Esophagus (tissue), 2 donors: ENCODE results near the gene BNC2. TPM values are rescaled to one million over a fixed set of nuclear protein-coding genes. Genes with fewer than 3 reads are reported as not detected.

Experiments
- H3K27ac ChIP-seq, 2 donors: one replicate each; pipeline ENCODE4 v1.5.1; 2013; ENCODE audit warnings: low read depth in 2 of 2, mild to moderate bottlenecking in 2 of 2, inconsistent platforms in 1 of 2, low read length in 1 of 2, moderate library complexity in 1 of 2
- H3K27me3 ChIP-seq, 2 donors: one replicate each; pipeline ENCODE4 v1.6.1; 2013; ENCODE audit warnings: low read length in 2 of 2, control low read depth in 1 of 2, mild to moderate bottlenecking in 1 of 2; ENCODE audit not compliant: insufficient read depth in 2 of 2, control insufficient read depth in 1 of 2
- H3K36me3 ChIP-seq, 2 donors: one replicate each; pipeline ENCODE4 v1.6.1; 2013; ENCODE audit warnings: low read length in 1 of 2; ENCODE audit not compliant: control insufficient read depth in 2 of 2, insufficient read depth in 2 of 2
- H3K4me1 ChIP-seq, 2 donors: one replicate each; pipeline ENCODE4 v1.6.1; 2013; ENCODE audit warnings: low read length in 1 of 2; ENCODE audit not compliant: control insufficient read depth in 2 of 2, insufficient read depth in 2 of 2
- H3K4me3 ChIP-seq, 2 donors: one replicate each; pipeline ENCODE4 v1.5.1; 2013; ENCODE audit warnings: low read length in 2 of 2, mild to moderate bottlenecking in 2 of 2, low read depth in 1 of 2, moderate library complexity in 1 of 2
- H3K9me3 ChIP-seq, 2 donors: one replicate each; pipeline ENCODE4 v1.6.1; 2013; ENCODE audit warnings: mild to moderate bottlenecking in 2 of 2, low read depth in 1 of 2, low read length in 1 of 2, moderate library complexity in 1 of 2; ENCODE audit not compliant: control insufficient read depth in 2 of 2, insufficient read depth in 1 of 2
- WGBS, 2 donors: extraction: QIAGEN DNeasy Blood & Tissue Kit; methylation state at CpG; one replicate each; pipeline ENCODE4 v1.1.7; 2013; 5-methylcytosine and 5-hydroxymethylcytosine counted together
- polyA plus RNA-seq, 2 donors: library from polyadenylated mRNA; stranded (reverse); fragments of 200-250 nt; gene quantifications; one replicate each; pipeline ENCODE4 v1.2.3, GENCODE V29; 2013
- donor health status: healthy with polysubstance abuse.
- donor health status: Bipolar disorder and iron deficiency.

Gene BNC2
- polyA plus RNA-seq, 2 donors: 1.1 to 1.6 TPM

DNA sequence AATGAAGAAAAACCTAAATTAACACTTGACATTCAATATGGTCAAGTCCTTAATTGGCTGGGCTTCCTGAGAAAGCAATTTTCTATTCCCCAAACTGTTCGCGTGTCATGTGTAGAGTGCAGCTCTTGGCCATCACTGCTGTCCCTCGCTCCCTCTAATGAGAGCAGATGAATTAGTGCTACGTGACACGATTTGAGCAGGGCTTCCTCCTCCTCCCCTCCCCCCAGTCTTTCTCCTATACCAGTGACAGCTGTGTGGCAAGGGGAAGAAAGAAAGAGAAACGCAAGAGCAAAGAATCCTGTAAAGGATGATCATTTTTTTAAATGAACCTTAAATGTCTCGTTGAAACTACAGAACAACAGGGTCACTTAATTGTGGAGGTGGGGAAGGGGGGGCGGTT is 159.6 kb downstream of the BNC2 start:
- no peaks in the 10 kb centered on the region for H3K9me3 ChIP-seq
- H3K4me3 ChIP-seq: no peak overlapping the region
- no peaks in the 10 kb centered on the region for H3K36me3 ChIP-seq
- peaks cover 0 to 2% of the 10 kb centered on the region in 2 donors for H3K27me3 ChIP-seq
- H3K27ac ChIP-seq: no peak overlapping the region
- H3K4me1 ChIP-seq: no peaks in the 10 kb centered on the region
- WGBS, 2 donors: 62 to 76% methylated on average over 8 of the region's 8 CpGs

DNA sequence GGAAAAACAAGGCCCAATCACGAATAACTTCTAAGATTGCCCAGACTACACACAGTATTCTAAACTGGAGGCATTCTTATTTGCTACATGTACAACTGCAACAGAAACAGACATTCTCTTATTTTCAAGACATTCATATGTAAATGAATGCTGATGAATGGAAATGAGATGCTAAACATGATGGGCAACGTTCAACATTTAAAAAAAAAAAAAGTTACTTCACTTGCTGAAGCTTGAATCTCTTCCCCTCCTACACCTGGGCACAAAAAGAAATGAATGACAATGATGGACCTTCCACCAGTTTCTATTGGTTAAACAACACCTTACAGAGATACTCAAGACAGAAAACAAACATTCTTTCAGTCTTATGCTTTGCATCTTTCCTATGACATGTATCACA is 160.5 kb downstream of the BNC2 start:
- Histone ChIP-seq H3K27ac (no peak overlapping the region), H3K4me1 (no peaks in the 10 kb centered on the region), H3K4me3 (no peak overlapping the region), H3K36me3 (no peaks in the 10 kb centered on the region), H3K27me3 (peaks cover 0 to 2% of the 10 kb centered on the region in 2 donors), H3K9me3 (no peaks in the 10 kb centered on the region)
- WGBS, 2 donors: 75 to 83% methylated on average over 2 of the region's 2 CpGs

DNA sequence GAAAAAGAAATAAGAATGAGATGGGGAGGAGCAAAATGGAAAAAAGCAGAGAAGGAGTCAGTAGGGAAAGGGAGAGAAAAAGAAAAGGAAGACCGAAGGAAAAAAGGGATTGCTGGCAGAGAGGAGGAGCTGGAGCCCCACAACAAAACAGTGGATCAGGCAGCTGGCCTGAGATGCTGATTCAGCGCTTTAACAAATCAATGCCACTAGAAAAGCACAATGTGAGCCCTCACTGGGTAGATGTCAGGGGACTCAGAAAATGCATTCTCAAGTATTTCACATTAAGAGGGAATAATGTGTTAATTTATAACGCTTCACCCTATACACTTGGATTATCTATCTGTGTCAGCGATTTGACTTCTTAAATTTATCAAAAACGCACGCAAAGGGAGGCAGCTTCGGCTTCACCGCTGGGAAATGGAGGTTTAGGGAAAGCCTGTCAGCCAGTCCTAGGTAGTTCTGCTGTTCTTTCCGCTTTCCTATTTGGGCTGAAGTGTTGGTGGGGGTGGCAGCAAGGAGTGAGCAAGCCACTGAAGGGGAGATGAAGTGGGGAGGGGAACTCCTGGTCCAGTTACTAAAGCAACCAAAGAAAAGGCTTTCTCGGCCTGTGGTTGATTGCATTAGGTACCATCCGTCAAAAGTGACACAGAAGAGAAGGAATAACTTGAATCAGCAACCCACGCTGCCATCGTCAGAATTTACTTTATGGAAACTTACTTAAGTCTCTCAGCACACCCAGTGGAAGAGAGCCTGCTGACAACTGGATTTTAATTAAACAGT is 161.6 kb downstream of the BNC2 start:
- 77 to 79% methylated on average over 13 of the region's 13 CpGs for WGBS, 2 donors
- Histone ChIP-seq H3K27me3 (peaks cover 0 to 2% of the 10 kb centered on the region in 2 donors), H3K27ac (no peak overlapping the region), H3K36me3 (no peaks in the 10 kb centered on the region), H3K9me3 (no peaks in the 10 kb centered on the region), H3K4me1 (peaks cover 0 to 2% of the 10 kb centered on the region in 2 donors), H3K4me3 (no peak overlapping the region)

DNA sequence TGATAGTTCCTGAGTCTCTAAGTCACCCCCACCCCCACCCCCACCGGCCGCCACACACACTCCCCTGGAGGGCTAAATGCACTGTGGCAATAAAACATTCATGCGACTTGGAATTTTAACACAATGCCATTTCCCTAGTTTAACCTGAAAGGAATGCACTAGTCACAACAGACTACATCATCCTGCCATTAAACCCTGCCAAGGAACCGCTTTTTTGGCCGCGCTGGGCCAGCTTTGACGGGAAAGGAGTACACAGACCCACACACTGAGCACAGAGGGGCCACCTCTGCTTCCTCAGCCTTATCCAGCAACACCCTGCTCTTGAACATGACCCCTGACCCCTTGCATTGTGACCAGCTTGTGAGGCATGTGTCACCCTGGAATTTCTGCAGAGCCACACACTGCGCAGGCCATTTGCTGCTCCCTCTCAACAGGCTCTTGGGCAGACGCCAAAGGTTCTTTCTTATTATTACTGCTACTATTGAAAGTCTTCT is 165.3 kb downstream of the BNC2 start:
- Histone ChIP-seq H3K27me3 (no peaks in the 10 kb centered on the region), H3K36me3 (no peaks in the 10 kb centered on the region), H3K27ac (peak overlapping the region; percentile 73 to 90), H3K4me1 (peaks cover 0 to 2% of the 10 kb centered on the region in 2 donors), H3K4me3 (no peak overlapping the region), H3K9me3 (no peaks in the 10 kb centered on the region)
- WGBS, 2 donors: 27 to 55% methylated on average over 9 of the region's 9 CpGs

DNA sequence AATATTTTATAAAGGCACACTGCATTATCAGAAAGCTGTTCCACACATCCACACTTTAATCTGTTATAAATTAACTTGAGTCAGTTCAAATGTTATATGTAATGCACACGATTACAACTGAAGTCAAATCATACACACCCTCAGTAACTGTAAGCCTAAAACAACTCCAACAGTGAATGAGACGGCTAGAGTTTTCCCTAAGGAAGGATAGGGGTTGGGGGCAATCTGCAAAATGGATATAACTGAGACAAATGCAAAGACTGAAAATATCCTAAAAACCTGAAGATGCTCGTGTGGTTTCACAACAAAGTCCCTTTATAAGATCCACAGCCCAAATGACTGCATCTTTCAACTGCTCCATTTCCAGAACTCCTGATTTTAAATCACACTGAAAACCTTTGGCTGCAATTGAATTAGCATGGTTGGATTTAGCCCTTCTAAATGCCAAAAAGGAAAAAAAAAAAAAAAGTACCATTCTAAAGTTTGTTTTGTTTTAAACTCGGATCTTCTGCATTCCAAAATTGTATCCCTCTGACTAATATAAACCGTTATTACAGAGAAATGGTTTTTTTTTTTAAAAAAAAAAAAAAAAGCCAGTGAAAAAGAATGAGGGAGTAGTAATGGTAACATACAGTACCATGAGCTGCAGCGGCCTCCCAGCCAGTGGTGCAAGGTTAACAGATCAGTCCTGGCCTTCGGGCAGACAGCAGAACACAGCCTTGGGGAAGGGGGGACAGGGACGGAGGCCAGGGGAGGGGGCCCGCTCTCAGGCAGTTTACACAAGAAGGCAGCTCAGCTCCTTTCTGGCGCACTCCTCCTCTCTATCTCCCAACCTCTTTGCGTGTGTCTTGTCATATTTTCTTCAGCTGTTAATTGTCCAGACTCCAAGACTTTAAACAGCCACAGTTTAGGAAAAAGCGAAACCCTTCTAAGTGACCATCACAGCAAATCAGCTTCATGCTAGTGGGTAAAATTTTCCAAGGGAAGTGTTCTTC is 166.1 kb downstream of the BNC2 start:
- 35 to 58% methylated on average over 12 of the region's 12 CpGs for WGBS, 2 donors
- peak overlapping the region; percentile 78 to 90 for H3K27ac ChIP-seq
- H3K4me1 ChIP-seq: peaks cover 0 to 2% of the 10 kb centered on the region in 2 donors
- H3K36me3 ChIP-seq: no peaks in the 10 kb centered on the region
- no peaks in the 10 kb centered on the region for H3K27me3 ChIP-seq
- no peaks in the 10 kb centered on the region for H3K9me3 ChIP-seq
- no peak overlapping the region for H3K4me3 ChIP-seq

DNA sequence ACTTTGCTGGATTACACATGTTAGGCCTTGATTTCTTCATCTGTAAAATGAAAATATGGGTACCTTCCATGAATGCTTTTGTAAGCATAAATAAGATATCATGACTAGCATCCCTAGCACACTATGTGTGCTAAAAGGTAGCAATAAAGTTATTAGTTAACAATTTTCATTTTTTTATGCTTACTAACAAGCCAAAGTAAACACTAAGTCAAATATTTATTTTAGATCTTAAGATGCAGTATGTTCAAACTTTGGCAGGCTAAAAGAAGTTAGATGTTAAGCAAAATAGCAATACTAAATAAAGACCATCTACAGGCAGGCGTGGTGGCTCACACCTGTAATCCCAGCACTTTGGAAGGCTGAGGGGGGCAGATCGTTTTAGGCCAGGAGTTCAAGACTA is 169.1 kb downstream of the BNC2 start:
- no peaks in the 10 kb centered on the region for H3K27me3 ChIP-seq
- H3K27ac ChIP-seq: no peak overlapping the region
- no peaks in the 10 kb centered on the region for H3K9me3 ChIP-seq
- peaks cover 0 to 2% of the 10 kb centered on the region in 2 donors for H3K4me1 ChIP-seq
- WGBS, 2 donors: 36 to 50% methylated on average over 2 of the region's 2 CpGs
- no peak overlapping the region for H3K4me3 ChIP-seq
- H3K36me3 ChIP-seq: no peaks in the 10 kb centered on the region

DNA sequence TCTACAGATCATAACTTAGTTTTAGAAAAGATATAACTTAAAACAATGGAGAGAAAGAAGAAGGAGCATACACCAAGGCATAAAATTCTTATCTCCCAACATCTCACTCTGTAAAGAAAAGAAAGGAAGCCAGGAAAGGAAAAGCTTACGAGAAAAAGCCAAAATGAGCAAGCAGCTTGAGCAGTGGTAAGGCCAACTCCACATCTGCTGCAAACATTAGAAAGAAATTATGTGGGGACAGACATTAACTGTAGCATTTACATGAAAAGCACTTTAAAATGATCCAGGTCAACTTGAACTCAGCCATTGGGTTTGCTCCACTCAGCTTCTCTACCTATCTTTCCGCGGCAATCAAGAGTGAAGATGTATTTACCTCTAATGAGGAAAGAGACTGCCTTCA is 176.9 kb downstream of the BNC2 start:
- Histone ChIP-seq H3K4me3 (no peak overlapping the region), H3K4me1 (peaks cover 0 to 2% of the 10 kb centered on the region in 2 donors), H3K27ac (no peak overlapping the region), H3K27me3 (no peaks in the 10 kb centered on the region), H3K36me3 (no peaks in the 10 kb centered on the region), H3K9me3 (no peaks in the 10 kb centered on the region)
- WGBS, 2 donors: 76 to 83% methylated on average over 3 of the region's 3 CpGs

DNA sequence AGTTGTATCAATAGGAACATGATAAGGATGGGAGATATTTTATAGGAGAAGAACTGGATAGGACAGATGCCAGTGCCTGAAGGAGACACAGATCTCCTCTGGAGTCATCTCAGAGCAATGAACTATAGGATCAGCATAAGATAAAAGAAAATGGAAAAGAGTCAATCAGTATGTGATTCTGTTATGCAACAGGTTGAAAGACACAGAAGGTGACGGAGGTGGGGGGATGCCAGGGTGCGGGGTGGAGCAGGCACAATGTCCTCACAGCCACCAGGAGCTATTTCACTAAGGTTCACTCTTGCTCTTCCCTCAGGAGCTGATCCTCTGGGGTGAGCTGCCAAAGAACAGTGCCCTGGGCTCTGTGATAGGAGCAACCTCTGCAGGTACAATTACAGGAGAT is 179.8 kb downstream of the BNC2 start:
- no peak overlapping the region for H3K4me3 ChIP-seq
- no peaks in the 10 kb centered on the region for H3K9me3 ChIP-seq
- no peaks in the 10 kb centered on the region for H3K27me3 ChIP-seq
- H3K36me3 ChIP-seq: no peaks in the 10 kb centered on the region
- peaks cover 0 to 2% of the 10 kb centered on the region in 2 donors for H3K4me1 ChIP-seq
- 83 to 84% methylated on average over 2 of the region's 2 CpGs for WGBS, 2 donors
- no peak overlapping the region for H3K27ac ChIP-seq

DNA sequence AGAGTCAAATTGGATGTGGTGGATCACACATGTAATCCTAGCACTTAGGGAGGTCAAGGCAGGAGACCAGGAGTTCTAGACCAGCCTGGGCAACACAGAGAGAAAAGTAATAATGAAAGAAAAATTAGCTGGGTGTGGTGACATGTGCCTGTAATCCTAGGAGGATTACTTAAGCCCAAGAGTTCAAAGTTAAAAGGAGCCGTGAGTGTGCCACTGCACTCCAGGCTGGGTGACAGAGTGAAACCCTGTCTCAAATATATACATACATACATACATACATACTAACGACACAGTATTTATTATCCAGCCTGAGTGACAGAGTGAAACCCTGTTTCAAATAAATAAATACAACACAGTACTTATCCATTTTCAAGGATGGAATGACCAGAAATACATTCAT is 180.3 kb downstream of the BNC2 start:
- no peak overlapping the region for H3K27ac ChIP-seq
- H3K27me3 ChIP-seq: no peaks in the 10 kb centered on the region
- H3K9me3 ChIP-seq: no peaks in the 10 kb centered on the region
- no peaks in the 10 kb centered on the region for H3K36me3 ChIP-seq
- H3K4me3 ChIP-seq: no peak overlapping the region
- H3K4me1 ChIP-seq: peaks cover 0 to 2% of the 10 kb centered on the region in 2 donors
- WGBS, 2 donors: 57 to 68% methylated on average over 2 of the region's 2 CpGs
